GM19468 (cell line): Measurements from ENCODE around the gene FAM193B.

Experiments used
- ATAC-seq: cut with Tn5 transposase; IDR thresholded peaks from one replicate; pipeline ENCODE4 v1.9.1; 2021; ENCODE audit warnings: mild to moderate bottlenecking, moderate library complexity, moderate number of reproducible peaks; ENCODE audit not compliant: unreplicated experiment; ENCODE audit errors: extremely low read depth

Gene FAM193B

DNA sequence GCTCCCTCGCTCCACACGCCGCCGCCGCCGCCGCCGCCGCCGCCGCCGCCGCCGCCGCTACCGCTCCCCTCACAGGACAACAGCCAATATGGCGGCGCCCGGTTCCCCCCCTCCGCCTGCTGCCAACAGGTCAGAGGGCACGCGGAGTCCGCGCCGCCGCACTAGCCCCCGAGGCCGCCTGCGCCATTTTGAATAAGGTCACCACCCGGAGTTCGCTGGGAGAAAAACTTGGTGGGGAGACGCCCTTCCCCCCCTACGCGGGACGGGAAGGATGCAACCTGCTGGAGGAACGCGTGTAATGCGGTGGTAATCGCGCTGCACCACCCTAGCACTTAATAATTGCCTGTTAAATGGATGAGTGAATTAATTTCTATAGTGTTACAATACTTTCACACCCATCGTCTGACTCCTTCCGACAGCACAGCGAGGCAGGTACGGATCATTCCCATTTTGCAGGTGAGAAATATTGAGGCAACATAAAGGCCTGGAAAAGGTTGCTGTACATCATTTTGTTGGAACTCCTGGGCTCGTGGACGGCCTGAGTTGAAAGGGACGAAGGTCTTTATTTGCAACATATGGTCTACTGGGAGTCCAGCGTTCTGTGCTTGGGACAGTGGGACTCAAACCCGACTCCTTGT lies at the start of gene FAM193B:
Gene FAM193B (minus strand): TSS at position 90 of the 638 bp plus-strand sequence. CDS start 105 bp downstream, outside the sequence.
- peak; percentile 30 for ATAC-seq

- no peak for ATAC-seq
These were observed 49.8 kb upstream of the FAM193B start for GRCh38 chr5:177604116-177604521.

GRCh38 chr5:177603631-177604030 lies 49.3 kb upstream of the FAM193B start:
- no peak for ATAC-seq

- no peak for ATAC-seq
These were observed 48.1 kb upstream of the FAM193B start for GRCh38 chr5:177602458-177602830.

- ATAC-seq: no peak
These were observed 47.5 kb upstream of the FAM193B start for GRCh38 chr5:177601577-177602457.

GRCh38 chr5:177601126-177601525 lies 46.8 kb upstream of the FAM193B start:
- no peak for ATAC-seq

GRCh38 chr5:177600508-177601018 lies 46.2 kb upstream of the FAM193B start:
- no peak for ATAC-seq

DNA sequence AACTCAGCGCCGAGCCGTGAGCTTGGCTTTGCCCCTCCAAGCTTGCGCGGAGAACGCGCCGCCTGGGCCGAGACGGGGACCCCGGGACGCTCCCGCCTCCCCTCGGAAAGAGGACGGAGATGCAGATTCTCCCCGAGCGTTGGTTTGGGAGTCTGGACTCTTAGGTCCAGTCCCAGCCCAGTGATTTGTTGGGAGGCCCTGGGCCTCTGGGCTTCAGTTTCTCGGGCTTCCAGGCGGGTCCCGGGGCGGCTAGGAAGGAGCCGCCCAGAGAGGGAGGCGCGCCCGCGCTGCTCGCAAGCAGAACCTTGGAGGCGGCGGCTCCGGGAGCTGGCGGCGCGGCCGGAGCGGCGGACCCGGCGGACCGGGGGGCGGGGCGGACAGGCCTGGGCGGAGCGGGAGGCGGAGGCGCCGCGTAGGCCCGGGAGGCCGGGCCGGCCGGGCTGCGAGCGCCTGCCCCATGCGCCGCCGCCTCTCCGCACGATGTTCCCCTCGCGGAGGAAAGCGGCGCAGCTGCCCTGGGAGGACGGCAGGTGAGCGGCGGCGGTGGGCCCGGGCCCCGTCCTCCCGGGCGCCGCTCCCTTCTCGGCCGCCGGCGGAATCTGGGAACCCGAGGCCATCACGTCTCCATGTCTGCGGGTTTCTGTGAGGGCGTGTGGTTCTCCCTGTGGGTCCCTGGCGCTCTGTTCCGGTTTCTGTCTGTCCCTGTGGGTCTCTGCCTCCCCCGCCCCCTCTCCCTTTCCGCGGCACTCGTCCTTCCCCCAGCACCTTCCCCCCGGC lies 45.6 kb upstream of the FAM193B start, which contains the start of gene B4GALT7:
Gene B4GALT7 (plus strand): TSS at position 402 of the 777 bp plus-strand sequence. CDS start 79 bp downstream, at position 481.
- peak; percentile 63 for ATAC-seq

DNA sequence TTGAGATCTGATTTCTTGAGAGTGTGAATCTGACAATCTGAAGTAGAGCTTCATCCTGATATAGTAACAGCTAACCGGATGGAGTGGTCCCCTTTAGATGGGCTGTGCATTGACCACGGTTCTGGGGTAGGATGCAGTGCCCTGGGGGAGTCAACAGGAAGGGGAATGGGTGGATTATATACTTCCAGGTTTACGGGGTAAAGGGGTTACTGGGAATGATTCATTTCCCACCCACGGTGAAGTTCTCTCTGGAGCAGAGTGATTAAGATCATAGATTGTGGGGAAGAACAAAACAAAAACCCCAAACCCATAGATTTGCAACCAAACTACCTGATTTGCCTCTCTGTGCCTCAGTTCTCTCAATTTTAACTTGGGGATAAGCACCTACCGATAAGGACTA lies 44.1 kb upstream of the FAM193B start:
- ATAC-seq: no peak

- ATAC-seq: no peak
These were observed 42.4 kb upstream of the FAM193B start for GRCh38 chr5:177596775-177597238.

DNA sequence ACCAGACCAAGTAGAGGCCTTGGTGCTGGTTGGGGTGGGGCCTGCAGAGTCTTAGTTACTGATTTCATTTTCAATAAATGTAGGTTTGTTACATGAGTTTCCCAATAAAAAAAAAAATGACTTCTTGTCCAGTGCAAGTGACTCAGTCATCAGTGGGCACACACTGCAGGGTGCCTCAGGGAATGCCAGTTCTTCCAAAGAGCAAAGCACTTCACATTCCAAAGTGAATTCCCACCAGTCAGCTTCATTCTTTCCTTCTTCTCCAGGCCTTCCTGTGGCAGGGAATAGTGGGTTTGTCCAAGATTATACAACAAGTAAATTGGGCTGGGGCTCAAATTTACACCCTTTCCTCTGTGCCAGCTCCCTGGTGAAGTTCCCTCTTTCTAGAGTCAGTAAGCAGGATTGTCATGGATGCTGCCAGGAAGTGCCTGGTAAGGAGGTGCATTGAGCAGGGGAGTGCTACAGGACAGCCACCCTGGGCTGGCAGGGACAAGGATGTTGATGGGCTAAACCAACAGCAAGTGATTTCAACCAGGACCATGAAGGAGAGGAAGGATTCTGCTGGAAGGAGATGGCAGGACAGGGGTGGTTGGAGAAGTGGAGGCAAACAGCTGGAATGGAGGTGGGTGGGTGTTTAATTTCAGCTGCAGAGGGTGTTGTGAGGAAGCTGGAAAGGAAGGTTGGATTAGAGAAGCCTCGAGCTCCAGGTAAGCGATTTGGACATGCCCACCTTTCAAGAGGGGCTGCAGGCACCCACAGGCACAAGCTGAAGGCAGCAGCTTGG lies 41.8 kb upstream of the FAM193B start:
- no peak for ATAC-seq

- no peak for ATAC-seq
These were observed 40.7 kb upstream of the FAM193B start for GRCh38 chr5:177595026-177595585.

DNA sequence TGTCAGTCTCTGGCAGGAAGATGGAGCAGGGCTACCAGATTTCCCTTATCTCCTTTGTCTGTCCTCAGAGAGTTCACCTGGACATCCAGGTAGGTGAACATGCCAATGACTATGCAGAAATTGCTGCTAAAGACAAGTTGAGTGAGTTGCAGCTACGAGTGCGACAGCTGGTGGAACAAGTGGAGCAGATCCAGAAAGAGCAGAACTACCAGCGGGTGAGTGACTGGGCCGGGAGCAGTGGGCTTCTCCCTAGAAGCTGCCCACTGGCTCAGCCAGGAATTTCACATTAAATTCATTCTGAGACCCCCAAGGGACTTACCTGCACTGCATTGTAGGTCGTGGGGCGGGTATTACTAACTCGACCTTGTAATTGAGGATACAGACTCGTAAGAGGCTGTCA lies 39.7 kb upstream of the FAM193B start:
- ATAC-seq: no peak

DNA sequence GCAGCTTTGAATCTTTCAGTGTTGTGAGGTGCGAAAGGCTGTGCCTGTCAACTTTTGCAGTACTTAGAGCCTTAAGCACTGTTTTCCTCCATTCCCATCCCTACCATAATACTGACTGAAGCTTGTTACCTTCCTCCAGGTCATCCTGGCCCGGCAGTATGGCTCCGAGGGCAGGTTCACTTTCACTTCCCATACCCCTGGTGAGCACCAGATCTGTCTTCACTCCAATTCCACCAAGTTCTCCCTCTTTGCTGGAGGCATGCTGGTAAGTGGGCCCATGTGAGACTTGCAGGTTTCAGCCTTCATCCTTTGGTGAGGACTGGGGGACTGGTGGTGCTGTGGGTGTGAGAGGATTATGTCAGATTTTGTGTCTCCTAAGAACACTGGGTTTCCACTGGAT lies 39.1 kb upstream of the FAM193B start:
- ATAC-seq: no peak

GRCh38 chr5:177592905-177593304 lies 38.5 kb upstream of the FAM193B start:
- ATAC-seq: no peak

DNA sequence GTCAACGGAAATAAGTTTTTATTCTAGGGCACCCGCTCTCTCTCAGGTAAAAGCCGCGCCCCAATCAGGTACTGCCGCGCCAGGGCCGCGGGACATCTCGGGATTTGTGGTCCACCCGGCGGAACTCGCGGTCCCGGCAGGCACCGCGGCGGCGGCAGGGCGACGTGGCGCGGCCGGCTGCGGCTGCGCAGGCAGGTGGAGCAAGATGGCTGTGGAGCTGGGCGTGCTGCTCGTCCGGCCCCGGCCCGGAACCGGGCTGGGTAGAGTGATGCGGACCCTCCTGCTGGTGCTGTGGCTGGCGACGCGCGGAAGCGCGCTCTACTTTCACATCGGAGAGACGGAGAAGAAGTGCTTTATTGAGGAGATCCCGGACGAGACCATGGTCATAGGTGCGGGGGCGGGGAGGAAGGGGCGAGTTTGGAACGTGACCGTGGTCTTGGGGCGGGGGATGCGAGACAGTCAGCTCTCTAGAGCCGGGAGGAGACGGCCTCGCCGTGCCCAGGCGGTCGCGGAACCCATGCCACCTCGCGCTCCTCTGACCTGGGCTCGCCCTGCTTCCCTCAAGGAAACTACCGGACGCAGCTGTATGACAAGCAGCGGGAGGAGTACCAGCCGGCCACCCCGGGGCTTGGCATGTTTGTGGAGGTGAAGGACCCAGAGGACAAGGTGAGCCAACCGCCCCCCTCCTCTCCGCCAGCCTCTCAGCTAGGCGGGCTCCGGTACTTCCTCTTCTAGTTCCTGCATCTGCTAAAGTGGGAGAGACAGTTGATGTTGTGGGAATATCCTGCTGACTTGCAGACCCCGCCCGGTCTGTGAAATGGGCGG lies 37.9 kb upstream of the FAM193B start, which contains the start of gene TMED9:
Gene TMED9 (plus strand): TSS at position 194 of the 825 bp plus-strand sequence. CDS start 12 bp downstream, at position 206.
- peak; percentile 98 for ATAC-seq

DNA sequence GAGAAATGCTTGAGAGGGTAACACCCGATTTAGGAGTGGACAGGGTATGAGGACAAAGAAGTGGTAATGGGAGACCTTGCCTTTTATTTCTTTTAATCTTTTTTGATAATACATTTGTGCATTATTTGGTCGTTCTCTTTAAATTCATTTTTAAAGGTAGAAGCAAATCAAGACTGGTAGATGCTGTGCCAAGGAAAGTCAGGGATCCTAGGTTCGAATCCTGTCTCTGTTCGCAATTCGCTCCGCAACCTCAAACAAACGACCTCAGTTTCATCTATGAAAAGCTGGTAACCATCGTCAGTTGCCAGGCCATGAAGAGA lies 37.3 kb upstream of the FAM193B start:
- ATAC-seq: no peak

- ATAC-seq: no peak
These were observed 36.0 kb upstream of the FAM193B start for GRCh38 chr5:177590406-177590805.
